Superior temporal gyrus (tissue), 1 donor: ENCODE measurements around the gene CEACAM19.
"Not testable (repeated sequence)": the region's sequence is repeated elsewhere in the genome, so short reads cannot be mapped to it uniquely, and the experiment has no call there.

Source experiments
- DNase-seq: peaks from one replicate; pipeline ENCODE4 v3.0.0-alpha.2; 2016; ENCODE audit errors: extremely low spot score

The CEACAM19 gene

DNA sequence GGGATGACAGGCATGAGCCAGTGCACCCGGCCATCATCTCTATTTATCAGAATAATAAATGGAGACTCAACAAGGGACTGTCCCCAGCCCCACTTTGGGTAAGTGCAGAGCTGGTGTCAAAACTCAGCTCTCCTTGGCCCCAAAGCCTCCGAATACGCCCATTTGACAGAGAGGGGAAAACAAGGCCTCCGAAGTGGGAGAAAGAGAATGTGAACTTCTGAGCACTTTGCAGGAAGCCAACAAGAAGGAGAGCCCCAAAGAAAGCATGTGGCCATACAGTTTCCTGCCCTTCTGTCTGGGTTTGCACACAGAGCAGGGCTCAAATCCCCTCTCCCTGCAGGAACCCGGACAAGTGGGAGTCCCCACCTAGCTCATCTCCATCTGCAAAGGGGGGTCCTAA is 29.3 kb downstream of the CEACAM19 start:
- no peak for DNase-seq

DNA sequence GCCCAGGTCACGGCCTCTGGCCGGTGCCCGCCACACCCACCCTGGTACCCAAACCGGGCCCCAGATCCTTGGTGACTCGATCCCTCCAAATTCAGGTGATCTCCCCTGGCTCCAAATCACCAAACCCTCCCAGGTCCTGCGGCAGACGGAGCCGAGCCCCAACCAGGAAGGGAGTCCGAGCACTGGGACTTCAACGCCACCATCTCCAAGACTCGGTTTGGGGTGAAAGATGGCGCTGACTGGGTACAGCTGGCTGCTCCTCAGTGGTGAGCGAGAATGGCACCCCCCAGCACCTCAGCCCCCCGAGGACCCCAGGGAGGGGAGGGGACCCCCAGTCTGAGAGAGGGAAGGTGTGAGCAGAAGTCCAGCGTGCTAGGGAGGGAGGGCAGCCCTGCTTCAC is 29.9 kb downstream of the CEACAM19 start:
- no peak for DNase-seq

- no peak for DNase-seq
Measured at GRCh38 chr19:44702551-44703176, 31.4 kb downstream of the CEACAM19 start.

- DNase-seq, result no peak
Measured at GRCh38 chr19:44703336-44704078, 32.2 kb downstream of the CEACAM19 start.

DNA sequence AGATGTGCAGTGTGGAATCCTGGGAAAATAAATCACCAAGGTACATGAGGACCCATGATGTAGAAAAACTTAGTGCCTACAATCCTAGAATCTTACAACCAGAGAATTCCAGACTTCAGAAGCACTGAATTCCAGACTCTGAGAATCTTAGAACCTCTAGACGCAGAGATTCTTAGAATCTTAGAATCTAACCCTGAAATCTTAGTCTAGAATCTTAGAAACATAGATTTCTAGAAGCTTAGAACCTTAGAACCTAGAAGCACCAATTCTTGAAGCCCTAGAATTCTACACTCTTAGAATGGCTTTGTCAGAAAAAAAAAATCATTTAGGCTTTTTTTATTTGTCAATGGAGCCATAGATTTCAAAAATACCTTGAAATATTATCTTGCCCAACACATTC is 33.7 kb downstream of the CEACAM19 start:
- no peak for DNase-seq

DNA sequence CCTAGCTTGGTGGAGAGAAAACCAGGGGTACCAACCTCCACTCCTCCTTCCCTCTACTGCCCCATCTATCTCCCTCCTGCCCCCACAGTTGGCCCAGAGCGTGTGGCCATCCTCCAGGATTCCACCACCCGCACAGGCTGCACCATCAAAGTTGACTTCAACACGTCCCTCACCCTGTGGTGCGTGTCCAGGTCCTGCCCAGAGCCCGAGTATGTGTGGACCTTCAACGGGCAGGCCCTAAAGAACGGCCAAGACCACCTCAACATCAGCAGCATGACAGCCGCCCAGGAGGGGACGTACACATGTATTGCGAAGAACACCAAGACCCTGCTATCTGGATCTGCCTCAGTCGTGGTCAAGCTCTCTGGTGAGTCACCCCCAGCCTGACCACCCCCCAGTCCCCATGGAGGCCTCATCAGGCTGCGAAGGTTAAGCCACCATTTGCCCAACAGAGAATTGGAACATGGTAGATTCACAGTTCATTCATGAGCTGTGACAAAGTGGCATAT is 34.3 kb downstream of the CEACAM19 start:
- no peak for DNase-seq

DNA sequence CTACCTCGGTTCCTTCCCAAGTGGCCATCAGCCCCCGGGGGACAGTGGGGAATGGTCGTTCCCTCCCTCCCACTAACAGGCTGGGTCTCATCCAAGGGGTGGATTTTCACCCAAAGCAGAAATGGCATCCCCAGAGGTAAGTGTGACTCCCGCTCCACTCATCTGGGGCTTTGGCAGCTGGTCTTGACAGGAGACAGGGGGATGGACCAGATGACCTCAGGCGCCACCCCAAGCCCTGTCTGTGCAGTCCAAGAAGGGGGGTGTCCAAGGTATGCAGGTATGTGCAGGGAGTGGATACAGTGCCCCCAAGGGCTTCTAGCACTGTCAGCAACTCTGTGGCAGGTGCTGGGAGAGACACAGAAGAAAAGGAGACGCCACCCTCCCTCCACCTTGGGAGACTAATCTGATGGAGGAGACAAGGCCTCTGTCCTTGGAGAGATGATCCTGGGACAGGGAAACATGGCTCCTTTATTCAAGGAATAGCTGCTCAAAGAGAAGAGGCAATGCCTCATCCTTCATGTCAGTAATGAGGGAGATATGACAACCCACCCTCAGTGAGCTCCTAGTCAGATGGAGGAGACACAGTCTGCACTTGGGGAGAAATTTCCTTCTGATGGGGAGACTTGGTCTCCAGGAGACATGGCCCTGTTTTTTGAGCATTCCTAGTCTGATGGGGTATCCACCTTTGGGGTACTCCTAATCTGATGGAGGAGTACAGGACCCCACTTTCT is 35.4 kb downstream of the CEACAM19 start:
- no peak for DNase-seq

DNA sequence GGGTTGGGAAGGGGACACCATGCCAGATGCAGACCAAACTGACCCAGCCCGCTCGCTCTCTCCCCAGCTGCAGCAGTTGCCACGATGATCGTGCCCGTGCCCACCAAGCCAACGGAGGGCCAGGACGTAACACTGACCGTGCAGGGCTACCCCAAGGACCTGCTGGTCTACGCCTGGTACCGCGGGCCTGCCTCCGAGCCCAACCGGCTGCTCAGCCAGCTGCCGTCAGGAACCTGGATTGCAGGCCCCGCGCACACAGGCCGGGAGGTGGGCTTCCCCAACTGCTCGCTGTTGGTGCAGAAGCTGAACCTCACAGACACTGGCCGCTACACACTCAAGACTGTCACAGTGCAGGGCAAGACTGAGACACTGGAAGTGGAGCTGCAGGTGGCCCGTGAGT is 36.5 kb downstream of the CEACAM19 start:
- DNase-seq, result no peak

GRCh38 chr19:44708940-44709339 is 37.7 kb downstream of the CEACAM19 start:
- no peak for DNase-seq

DNA sequence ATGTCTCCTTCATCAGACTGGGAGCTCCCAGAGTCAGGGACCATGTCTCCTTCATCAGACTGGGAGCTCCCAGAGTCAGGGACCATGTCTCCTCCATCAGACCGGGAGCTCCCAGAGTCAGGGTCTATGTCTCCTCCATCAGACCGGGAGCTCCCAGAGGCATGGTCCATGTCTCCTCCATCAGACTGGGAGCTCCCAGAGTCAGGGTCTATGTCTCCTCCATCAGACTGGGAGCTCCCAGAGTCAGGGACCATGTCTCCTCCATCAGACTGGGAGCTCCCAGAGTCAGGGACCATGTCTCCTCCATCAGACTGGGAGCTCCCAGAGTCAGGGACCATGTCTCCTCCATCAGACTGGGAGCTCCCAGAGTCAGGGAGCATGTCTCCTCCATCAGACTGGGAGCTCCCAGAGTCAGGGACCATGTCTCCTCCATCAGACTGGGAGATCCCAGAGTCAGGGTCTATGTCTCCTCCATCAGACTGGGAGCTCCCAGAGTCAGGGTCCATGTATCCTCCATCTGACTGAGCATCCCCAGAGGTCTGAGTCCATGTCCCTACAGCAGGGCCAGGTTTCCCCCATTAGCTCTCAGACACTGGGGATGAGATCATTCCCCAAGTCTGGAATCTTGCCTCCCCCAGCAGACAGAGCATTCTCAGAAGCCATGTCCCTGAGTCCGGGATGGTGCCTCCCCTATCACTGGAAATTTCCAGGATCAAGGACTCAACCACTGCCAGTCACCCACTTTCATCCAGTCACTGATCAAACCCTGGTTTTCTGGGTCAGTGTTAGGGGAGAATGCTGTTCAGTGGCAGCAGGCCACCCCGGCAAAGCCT is 38.4 kb downstream of the CEACAM19 start:
- not testable (repeated sequence) for DNase-seq

DNA sequence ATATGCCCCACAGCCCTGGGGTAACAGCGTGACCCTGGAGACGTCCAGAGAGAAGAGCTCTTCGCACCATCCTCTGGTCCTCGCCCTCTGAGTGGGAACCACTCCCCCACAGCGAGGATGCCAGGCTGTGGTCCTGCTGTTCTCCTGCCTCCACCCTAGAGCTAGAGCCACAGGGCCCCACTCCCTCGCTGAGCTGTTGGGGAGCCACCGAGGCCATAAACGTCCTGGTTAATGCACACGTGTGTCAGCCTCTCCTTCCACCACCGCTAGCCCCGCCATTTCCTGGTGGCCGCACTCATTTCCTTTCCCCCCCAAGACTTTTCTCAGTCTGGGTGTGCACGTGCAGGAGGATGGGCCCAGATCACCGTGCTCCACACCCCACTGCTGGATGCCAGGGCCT is 39.2 kb downstream of the CEACAM19 start:
- DNase-seq, result no peak

DNA sequence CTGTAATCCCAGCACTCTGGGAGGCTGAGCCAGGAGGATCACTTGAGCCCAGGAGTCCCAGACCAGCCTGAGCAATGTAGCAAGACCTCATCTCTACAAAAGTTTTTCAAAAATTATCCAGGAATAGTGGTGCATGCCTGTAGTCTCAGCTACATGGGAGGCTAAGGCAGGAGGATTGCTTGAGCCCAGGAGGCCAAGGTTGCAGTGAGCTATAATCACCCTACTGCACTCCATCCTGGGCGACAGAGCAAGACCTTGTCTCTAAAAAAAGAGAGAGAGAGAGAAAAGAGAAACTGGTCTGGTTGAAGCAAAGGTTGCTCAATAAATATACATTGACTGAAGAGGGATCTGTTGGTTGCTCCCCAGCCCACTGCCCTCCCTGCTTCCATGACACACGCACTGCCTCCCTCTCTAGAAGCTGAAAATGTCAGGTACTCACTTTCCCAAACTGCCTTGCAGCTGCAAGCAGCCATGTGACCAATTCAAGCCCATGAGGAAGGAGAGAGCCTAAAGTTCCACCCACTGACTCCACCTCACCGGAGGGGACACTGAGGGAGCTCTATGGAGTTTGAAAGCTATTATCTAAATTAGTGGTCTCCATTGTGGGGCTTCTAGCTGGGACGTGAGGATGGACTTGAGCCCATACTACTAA is 41.7 kb downstream of the CEACAM19 start:
- DNase-seq, result no peak

GRCh38 chr19:44714597-44715169 is 43.4 kb downstream of the CEACAM19 start:
- no peak for DNase-seq

- no peak for DNase-seq
Measured at GRCh38 chr19:44717603-44718002, 46.3 kb downstream of the CEACAM19 start.

GRCh38 chr19:44718441-44719261 is 47.4 kb downstream of the CEACAM19 start:
- no peak for DNase-seq

DNA sequence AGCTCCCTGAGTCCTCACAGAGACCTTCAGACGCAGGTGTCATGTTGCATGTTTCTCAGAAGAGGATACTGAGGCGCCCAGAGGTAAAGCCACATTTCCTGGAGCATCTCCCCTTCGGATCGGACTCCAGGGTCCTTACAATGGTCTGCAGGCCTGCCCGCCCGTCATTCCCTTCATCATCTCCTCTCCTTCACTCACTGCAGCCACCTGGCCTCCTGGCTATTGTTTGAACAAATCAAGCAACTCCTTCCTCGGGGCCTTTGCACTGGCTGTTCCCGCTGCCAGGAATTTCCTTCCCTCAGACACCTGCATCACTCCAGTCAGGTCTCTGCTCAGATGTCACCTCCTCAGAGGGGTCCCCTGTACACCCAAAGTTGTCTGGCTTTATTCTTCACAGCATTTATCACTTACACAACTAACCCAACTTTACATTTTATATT is 48.0 kb downstream of the CEACAM19 start:
- DNase-seq, result no peak

GRCh38 chr19:44720396-44720795 is 49.1 kb downstream of the CEACAM19 start:
- not testable (repeated sequence) for DNase-seq

- no peak for DNase-seq
Measured at GRCh38 chr19:44720945-44721344, 49.7 kb downstream of the CEACAM19 start.

- DNase-seq, result not testable (repeated sequence)
Measured at GRCh38 chr19:44721369-44721768, 50.1 kb downstream of the CEACAM19 start.
